ENCODE measurements around the gene PICK1.
"Not testable (repeated sequence)": the region's sequence is repeated elsewhere in the genome, so short reads cannot be mapped to it uniquely, and the experiment has no call there.

Gene PICK1

DNA sequence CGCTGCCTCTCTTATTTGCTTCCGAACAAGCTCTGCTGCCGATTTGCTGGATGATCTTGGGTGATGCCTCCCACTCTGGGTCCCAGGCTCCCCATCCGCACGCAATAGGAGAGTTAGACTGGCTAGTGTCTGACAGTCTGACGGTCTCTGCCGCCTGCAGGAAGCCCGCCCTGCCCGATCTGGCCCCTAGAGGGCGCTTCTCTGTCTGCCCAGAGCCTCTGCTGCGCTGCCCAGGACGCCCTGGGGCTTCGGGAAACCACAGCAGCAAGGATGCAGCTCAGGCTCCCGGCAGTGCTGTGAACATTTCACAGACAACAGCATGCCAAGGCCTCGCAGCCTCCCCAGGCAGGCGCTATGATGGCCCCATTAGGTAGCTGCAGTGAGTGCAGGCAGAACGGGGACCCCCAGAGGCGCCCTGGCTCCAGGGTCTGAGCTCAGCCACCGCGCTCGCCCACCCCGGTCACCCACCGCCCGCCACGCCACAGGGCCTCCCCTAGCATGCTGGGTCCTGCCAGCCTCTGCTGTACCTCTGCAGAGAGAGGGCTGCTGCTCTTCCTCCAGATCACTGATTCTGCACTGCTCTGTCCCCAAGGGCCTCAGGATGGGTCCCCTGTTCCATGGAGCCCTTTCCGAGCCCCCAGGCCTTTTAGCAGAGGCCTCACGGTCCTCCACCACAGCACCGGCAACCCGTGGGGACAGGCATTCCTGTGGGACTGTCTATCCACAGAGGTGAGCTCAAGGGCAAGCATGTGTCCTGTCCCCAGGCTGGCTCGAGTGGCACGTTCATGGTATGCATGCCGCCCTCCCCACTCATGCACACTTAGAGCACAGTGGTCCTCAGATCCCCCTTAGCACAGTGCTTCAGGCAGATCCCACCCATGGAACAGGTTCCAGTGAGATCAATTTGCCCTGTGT, 57.5 kb downstream of the PICK1 start:
- DNase-seq (ENCODE audit: low read depth in 2 of 2) = peak; percentile 56 to 58

- DNase-seq (ENCODE audit: low read depth in 2 of 2) = no peak
These were observed 58.4 kb downstream of the PICK1 start for GRCh38 chr22:38115423-38116205.

- not testable (repeated sequence) for DNase-seq (ENCODE audit: low read depth in 2 of 2)
These were observed 60.4 kb downstream of the PICK1 start for GRCh38 chr22:38117556-38117955.

- DNase-seq (ENCODE audit: low read depth in 2 of 2) = no peak
These were observed 61.0 kb downstream of the PICK1 start for GRCh38 chr22:38118182-38118581.

DNA sequence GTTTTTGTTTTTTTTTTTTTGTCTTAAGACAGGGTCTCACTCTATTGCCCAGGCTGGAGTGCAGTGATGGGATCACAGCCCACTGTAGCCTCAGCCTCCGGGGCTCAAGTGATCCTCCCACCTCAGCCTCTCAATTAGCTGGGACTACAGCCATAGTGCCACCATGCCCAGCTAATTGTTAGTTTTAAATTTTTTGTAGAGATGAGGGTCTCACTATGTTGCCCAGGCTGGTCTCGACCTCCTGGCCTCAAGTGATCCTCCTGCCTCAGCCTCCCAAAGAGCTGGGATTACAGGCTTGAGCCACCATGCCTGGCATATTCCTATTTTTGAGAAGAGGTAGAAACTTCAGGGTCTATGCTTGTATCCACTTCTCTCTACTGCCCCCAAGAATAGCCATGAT, 61.5 kb downstream of the PICK1 start:
- not testable (repeated sequence) for DNase-seq (ENCODE audit: low read depth in 2 of 2)

- DNase-seq (ENCODE audit: low read depth in 2 of 2) = no peak
These were observed 63.3 kb downstream of the PICK1 start for GRCh38 chr22:38120359-38121110.

GRCh38 chr22:38122616-38123015, 65.4 kb downstream of the PICK1 start:
- DNase-seq (ENCODE audit: low read depth in 2 of 2) = no peak

GRCh38 chr22:38124236-38124974, 67.2 kb downstream of the PICK1 start:
- no peak for DNase-seq (ENCODE audit: low read depth in 2 of 2)

GRCh38 chr22:38125038-38125610, 67.9 kb downstream of the PICK1 start:
- no peak for DNase-seq (ENCODE audit: low read depth in 2 of 2)
